Adrenal gland (tissue), 12 donors: ENCODE measurements around the gene CACNA1D. TPM values are rescaled to one million over a fixed set of nuclear protein-coding genes. Genes with fewer than 3 reads are reported as not detected.

Source experiments
- DNase-seq, 7 donors: peaks; one replicate each; pipeline ENCODE4 v3.0.0-alpha.2; 2019 to 2020
- H3K27ac ChIP-seq, 5 donors: fragments of 200-600 bp; sonication (generic) in 4 of 5; 1 replicate in 3 of 5; 2 replicates in 2 of 5; pipeline versions ENCODE4 v1.5.1 to v1.8.0; 2016 to 2020; ENCODE audit warnings: mild to moderate bottlenecking in 1 of 5
- H3K27me3 ChIP-seq: fragments of 200-600 bp; 2 replicates; pipeline ENCODE4 v1.8.0; 2021
- H3K36me3 ChIP-seq, 2 donors: fragments of 200-600 bp; replicated peaks in 1 of 2; 1 replicate in 1 of 2; 2 replicates in 1 of 2; pipeline versions ENCODE4 v1.5.1 to v1.8.0; 2018 to 2022
- H3K4me1 ChIP-seq, 2 donors: fragments of 200-600 bp; replicated peaks in 1 of 2; 1 replicate in 1 of 2; 2 replicates in 1 of 2; pipeline versions ENCODE4 v1.5.1 to v1.8.0; 2018 to 2021
- H3K4me3 ChIP-seq, 4 donors: fragments of 200-600 bp; sonication (generic) in 3 of 4; one replicate each; pipeline ENCODE4 v1.5.1; 2016 to 2018
- H3K9me3 ChIP-seq, 3 donors: fragments of 200-600 bp; sonication (generic) in 1 of 3; replicated peaks in 1 of 3; 1 replicate in 2 of 3; 2 replicates in 1 of 3; pipeline versions ENCODE4 v1.5.1 to v1.8.0; 2016 to 2021
- CTCF ChIP-seq, 6 experiments: fragments of 450-650 bp in 4 of 6; fragments of 200-600 bp in 2 of 6; sonication (generic) in 1 of 6; IDR thresholded peaks; 1 replicate in 5 of 6; 2 replicates in 1 of 6; pipeline versions ENCODE4 v1.5.1 to v1.8.0; 2016 to 2021; ENCODE audit warnings: antibody characterized with exemption in 6 of 6, mild to moderate bottlenecking in 2 of 6, moderate library complexity in 1 of 6
- POLR2A ChIP-seq, 2 donors: fragments of 450-650 bp; IDR thresholded peaks; one replicate each; pipeline ENCODE4 v1.6.1; 2017; ENCODE audit warnings: antibody characterized with exemption in 2 of 2, mild to moderate bottlenecking in 2 of 2, moderate library complexity in 1 of 2
- WGBS, 4 donors: extraction: QIAGEN DNeasy Blood & Tissue Kit in 2 of 4; methylation state at CpG; one replicate each; pipeline versions ENCODE4 v1.1.5 to v1.1.7; 2013 to 2017; 5-methylcytosine and 5-hydroxymethylcytosine counted together
- intact Hi-C, 2 donors: fragments of 100-400 bp; cut with DNase I; formaldehyde crosslinking; loops; one replicate each; pipeline versions ENCODE4 v1.14.1 to v1.15.0; 2022 to 2023
- polyA plus RNA-seq, 3 donors: library from polyadenylated mRNA; stranded (reverse); fragments of 200-250 nt in 2 of 3; fragments of 350-450 nt in 1 of 3; fragmentation: Illumina TruSeq in 1 of 3; extraction: RNeasy Lipid Tissue Mini Kit (QIAGEN cat#74804) in 1 of 3; gene quantifications; one replicate each; pipeline ENCODE4 v1.2.3, GENCODE V29; 2013 to 2014
- total RNA-seq, 9 donors: library from RNA; depleted of rRNA in 4 of 9; stranded (reverse); fragments of >200 nt in 4 of 9; fragments of 120-200 nt in 1 of 9; fragmentation: NEBNext Ultra II Directional in 1 of 9; extraction: Animal tissue kit (Norgen Biotek cat#: 25700) in 1 of 9; gene quantifications; one replicate each; pipeline versions ENCODE4 v1.1.0 to v1.2.4, GENCODE V29; 2013 to 2023
- donor health status: healthy with polysubstance abuse.
- donor health status: Bipolar disorder and iron deficiency.
- donor health status: DM: yes; HTN: yes; CAD: no.
- donor health status: DM: no; HTN: no; CAD: no.
- donor health status: DM: no; HTN: no; CAD: no.
- donor health status: DM: yes; HTN: yes; CAD: no.

Gene CACNA1D
- total and polyA plus RNA-seq, 12 donors = 25.8 to 111 (median 63.0) TPM

GRCh38 chr3:53680028-53680427 lies 185.6 kb downstream of the CACNA1D start:
- Histone ChIP-seq H3K4me3 (no peak overlapping the region), H3K27ac (peak overlapping the region in 1 of 5 donors; percentile 53), H3K27me3 (no peaks in the 10 kb centered on the region), H3K36me3 (no peaks in the 10 kb centered on the region), H3K9me3 (no peaks in the 10 kb centered on the region), H3K4me1 (no peaks in the 10 kb centered on the region)
- no peak for TF ChIP-seq POLR2A (IDR thresholded peaks at IDR 0.05)
- no peak for TF ChIP-seq CTCF (IDR thresholded peaks at IDR 0.05)
- intact Hi-C loops = no loop called here
- WGBS, 4 donors = 49 to 67% (median 56%) methylated on average over 6 of the region's 6 CpGs
- DNase-seq = peak in 3 of 7 donors; percentile 30 to 92 (median 44)

- no peak for DNase-seq
- Histone ChIP-seq H3K4me3 (no peak overlapping the region), H3K36me3 (no peaks in the 10 kb centered on the region), H3K9me3 (no peaks in the 10 kb centered on the region), H3K4me1 (no peaks in the 10 kb centered on the region), H3K27me3 (no peaks in the 10 kb centered on the region), H3K27ac (no peak overlapping the region)
- TF ChIP-seq POLR2A (IDR thresholded peaks at IDR 0.05) (no peak), CTCF (IDR thresholded peaks at IDR 0.05) (no peak)
- WGBS, 4 donors = 69 to 77% (median 73%) methylated on average over 3 of the region's 3 CpGs
- intact Hi-C loops = no loop called here
Observed at GRCh38 chr3:53682807-53683206, 188.4 kb downstream of the CACNA1D start.

GRCh38 chr3:53688066-53688465 lies 193.7 kb downstream of the CACNA1D start:
- intact Hi-C loops = no loop called here
- Histone ChIP-seq H3K9me3 (no peaks in the 10 kb centered on the region), H3K27ac (no peak overlapping the region), H3K4me1 (no peaks in the 10 kb centered on the region), H3K4me3 (no peak overlapping the region), H3K27me3 (no peaks in the 10 kb centered on the region), H3K36me3 (no peaks in the 10 kb centered on the region)
- no peak for TF ChIP-seq CTCF (IDR thresholded peaks at IDR 0.05)
- TF ChIP-seq POLR2A (IDR thresholded peaks at IDR 0.05) = no peak
- no peak for DNase-seq
- WGBS, 4 donors = 75 to 92% (median 84%) methylated on average over 3 to 6 of the region's 6 CpGs

- Histone ChIP-seq H3K27ac (no peak overlapping the region), H3K4me1 (no peaks in the 10 kb centered on the region), H3K4me3 (no peak overlapping the region), H3K36me3 (no peaks in the 10 kb centered on the region), H3K27me3 (no peaks in the 10 kb centered on the region), H3K9me3 (no peaks in the 10 kb centered on the region)
- TF ChIP-seq POLR2A (IDR thresholded peaks at IDR 0.05) (no peak), CTCF (IDR thresholded peaks at IDR 0.05) (no peak)
- DNase-seq = no peak
- intact Hi-C loops = no loop called here
- 69 to 80% (median 70%) methylated on average over 5 of the region's 5 CpGs for WGBS, 4 donors
Observed at GRCh38 chr3:53688989-53689388, 194.6 kb downstream of the CACNA1D start.
